Measurements from ENCODE around the gene ZEB2.

Gene ZEB2

DNA sequence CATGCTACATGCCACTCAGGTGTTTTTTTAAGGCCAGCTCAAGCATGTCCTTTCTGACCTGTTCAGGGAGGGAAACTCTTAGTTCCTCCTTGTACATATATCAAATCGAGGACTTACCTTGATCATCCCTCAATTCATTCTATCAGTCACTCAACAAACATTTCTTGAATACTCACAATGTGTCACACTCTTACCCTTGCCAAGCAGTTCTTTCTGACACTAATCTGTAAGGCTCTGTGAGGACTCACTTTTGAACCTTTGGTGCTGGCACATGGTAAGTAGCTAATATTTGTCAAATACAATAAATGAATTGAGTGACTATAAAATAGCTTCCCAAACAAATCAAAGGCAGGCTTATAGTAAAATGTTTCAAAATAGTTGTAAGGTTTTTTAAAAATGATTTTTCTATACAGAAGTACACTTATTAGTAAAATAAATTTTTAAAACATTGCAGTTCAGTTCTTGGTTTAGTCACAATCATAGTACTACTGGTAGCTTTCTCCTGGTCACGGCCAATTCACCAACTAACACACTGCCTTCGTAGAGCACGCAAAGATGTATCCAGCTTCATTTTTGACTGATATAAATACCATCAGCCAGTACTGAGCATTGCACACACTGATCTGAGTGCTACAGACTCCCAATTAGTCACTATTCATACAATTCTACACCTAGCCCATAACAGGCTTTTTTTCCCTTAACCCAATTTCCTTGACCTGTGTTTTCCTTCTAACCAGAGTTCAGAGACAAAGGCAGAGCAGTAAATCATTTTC lies 50.9 kb downstream of the ZEB2 start:
- WGBS: 81% methylated on average over 4 of the region's 4 CpGs
- Histone ChIP-seq H3K4me1 (ENCODE audit: insufficient read depth, low read length) (peaks cover 49% of the 10 kb centered on the region), H3K9me3 (ENCODE audit: insufficient read depth, low read depth, low read length) (no peaks in the 10 kb centered on the region), H3K36me3 (ENCODE audit: insufficient read depth, low read length) (no peaks in the 10 kb centered on the region; the same call in 1 of the 2 replicates), H3K4me3 (ENCODE audit: low read length) (no peak overlapping the region), H3K27ac (ENCODE audit: low read depth, low read length) (no peak overlapping the region), H3K9ac (ENCODE audit: low read depth, low read length) (no peak overlapping the region), H3K27me3 (ENCODE audit: insufficient read depth, low read length) (no peaks in the 10 kb centered on the region)

DNA sequence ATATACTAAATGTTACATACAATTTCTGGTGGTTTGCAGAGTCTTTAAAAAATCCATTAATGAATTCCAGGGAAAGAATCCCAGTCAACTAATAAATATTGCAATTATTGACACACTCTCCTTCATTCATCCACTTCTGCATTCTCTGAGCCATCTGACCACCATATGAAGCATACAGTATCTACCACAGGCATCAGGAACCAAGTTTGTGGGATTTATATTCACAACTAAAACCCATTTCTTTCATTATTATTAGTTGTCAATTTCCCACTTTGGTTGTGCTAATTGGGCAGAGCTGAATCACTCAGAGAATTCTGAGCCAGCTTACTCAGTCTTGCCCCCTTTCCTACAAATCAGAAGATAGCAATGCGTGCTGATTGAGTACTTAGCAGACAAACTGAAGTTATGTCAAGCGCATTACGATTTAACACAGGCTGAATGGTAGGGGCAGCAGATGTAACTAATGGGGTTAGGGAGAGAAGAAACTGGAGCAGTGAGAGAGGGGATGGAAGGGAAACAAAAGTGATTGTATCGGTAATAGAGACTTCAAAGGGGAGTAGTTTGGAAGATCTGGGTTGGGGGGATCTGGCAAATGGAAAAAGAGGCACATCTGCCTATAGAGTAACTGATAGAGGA lies 52.3 kb downstream of the ZEB2 start:
- 64% methylated on average over 4 of the region's 4 CpGs for WGBS
- no peak overlapping the region for H3K9ac ChIP-seq (ENCODE audit: low read depth, low read length)
- H3K27me3 ChIP-seq (ENCODE audit: insufficient read depth, low read length): no peaks in the 10 kb centered on the region
- H3K36me3 ChIP-seq (ENCODE audit: insufficient read depth, low read length): no peaks in the 10 kb centered on the region; the same call in 1 of the 2 replicates
- H3K4me1 ChIP-seq (ENCODE audit: insufficient read depth, low read length): peaks cover 45% of the 10 kb centered on the region
- H3K27ac ChIP-seq (ENCODE audit: low read depth, low read length): no peak overlapping the region
- H3K9me3 ChIP-seq (ENCODE audit: insufficient read depth, low read depth, low read length): no peaks in the 10 kb centered on the region
- no peak overlapping the region for H3K4me3 ChIP-seq (ENCODE audit: low read length)

DNA sequence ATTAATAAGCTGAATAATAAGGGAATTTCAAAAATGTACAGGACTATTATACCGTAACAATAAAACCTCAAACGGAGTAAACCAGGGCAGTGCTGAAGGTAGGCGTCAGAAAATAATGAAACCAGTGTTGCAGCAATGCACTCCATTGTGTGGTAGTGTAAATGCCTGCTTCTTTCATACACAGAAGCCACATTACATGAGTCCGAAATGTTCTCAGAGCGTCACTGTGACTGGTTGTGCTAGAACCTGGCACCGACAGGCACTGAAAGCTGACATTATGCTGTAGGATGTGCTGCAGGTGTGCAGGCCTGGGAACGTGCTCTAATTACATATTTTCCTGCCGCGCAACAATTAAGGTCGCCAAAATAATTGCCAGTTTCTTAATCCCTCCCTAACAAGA lies 53.3 kb downstream of the ZEB2 start:
- H3K4me3 ChIP-seq (ENCODE audit: low read length): no peak overlapping the region
- no peaks in the 10 kb centered on the region for H3K9me3 ChIP-seq (ENCODE audit: insufficient read depth, low read depth, low read length)
- no peak overlapping the region for H3K27ac ChIP-seq (ENCODE audit: low read depth, low read length)
- no peaks in the 10 kb centered on the region for H3K27me3 ChIP-seq (ENCODE audit: insufficient read depth, low read length)
- 94% methylated on average over 10 of the region's 10 CpGs for WGBS
- no peaks in the 10 kb centered on the region for H3K36me3 ChIP-seq (ENCODE audit: insufficient read depth, low read length)
- peaks cover 39% of the 10 kb centered on the region for H3K4me1 ChIP-seq (ENCODE audit: insufficient read depth, low read length)
- H3K9ac ChIP-seq (ENCODE audit: low read depth, low read length): no peak overlapping the region

DNA sequence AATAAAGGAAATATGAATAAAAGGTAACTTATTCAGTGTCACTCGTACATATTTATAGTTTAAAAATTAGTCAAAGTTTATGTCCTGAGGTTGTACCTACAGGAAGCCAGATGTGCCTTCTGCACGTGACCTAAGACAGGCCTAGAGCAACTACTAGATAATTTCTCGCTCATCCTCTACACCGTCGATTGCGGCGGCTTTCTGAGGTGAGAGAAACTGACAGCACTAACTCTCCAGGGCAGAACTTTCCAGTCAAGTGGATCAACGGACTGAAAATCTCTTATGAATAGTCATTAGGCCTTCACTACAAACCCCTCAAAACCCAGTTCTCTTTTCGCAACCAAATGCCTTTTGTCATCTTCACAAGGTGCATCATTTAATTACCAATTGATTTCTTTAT lies 54.2 kb downstream of the ZEB2 start:
- no peaks in the 10 kb centered on the region for H3K27me3 ChIP-seq (ENCODE audit: insufficient read depth, low read length)
- H3K4me3 ChIP-seq (ENCODE audit: low read length): no peak overlapping the region
- no peaks in the 10 kb centered on the region for H3K36me3 ChIP-seq (ENCODE audit: insufficient read depth, low read length)
- no peak overlapping the region for H3K9ac ChIP-seq (ENCODE audit: low read depth, low read length)
- H3K4me1 ChIP-seq (ENCODE audit: insufficient read depth, low read length): peaks cover 36% of the 10 kb centered on the region
- no peak overlapping the region for H3K27ac ChIP-seq (ENCODE audit: low read depth, low read length)
- WGBS: 94% methylated on average over 9 of the region's 9 CpGs
- H3K9me3 ChIP-seq (ENCODE audit: insufficient read depth, low read depth, low read length): no peaks in the 10 kb centered on the region

DNA sequence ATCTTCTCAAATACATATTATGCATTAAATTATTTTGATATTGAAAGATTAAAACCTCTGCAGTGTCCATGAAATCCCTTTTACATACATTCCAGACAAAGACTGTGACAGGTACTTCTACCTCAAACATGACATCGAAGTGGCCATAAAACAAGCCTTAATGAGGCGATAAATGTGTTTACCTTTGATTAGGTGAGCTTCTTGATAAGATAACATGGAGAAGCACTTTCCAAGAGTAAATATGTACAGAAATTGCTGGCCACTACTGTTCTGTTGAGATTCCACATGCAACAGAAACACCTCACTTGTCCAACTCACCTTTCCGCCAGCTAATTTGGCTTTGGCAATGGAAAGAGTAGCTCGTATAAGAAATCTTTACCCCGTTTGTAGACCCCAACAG lies 55.2 kb downstream of the ZEB2 start:
- Histone ChIP-seq H3K9ac (ENCODE audit: low read depth, low read length) (no peak overlapping the region), H3K36me3 (ENCODE audit: insufficient read depth, low read length) (no peaks in the 10 kb centered on the region), H3K4me1 (ENCODE audit: insufficient read depth, low read length) (peaks cover 34% of the 10 kb centered on the region), H3K4me3 (ENCODE audit: low read length) (no peak overlapping the region), H3K27ac (ENCODE audit: low read depth, low read length) (no peak overlapping the region), H3K9me3 (ENCODE audit: insufficient read depth, low read depth, low read length) (no peaks in the 10 kb centered on the region), H3K27me3 (ENCODE audit: insufficient read depth, low read length) (no peaks in the 10 kb centered on the region)
- WGBS: 94% methylated on average over 5 of the region's 5 CpGs

DNA sequence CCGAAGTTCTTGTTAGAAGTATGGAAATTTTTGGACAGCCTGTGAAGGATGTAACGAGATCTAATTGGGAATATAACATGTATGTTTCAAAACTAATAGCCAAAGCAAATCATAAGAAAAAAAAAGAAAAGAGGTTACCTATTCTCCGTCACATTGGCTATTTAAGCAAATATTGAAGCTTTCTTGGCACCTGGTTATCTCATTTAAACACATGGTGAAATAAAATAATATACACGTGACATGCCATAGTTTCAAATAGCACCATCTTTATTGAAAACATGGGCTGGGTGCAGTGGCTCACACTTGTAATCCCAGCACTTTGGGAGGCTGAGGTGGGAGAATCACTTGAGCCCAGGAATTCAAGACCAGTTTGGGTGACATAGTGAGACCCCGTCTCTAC lies 56.7 kb downstream of the ZEB2 start:
- 95% methylated on average over 4 of the region's 5 CpGs for WGBS
- no peak overlapping the region for H3K9ac ChIP-seq (ENCODE audit: low read depth, low read length)
- no peaks in the 10 kb centered on the region for H3K36me3 ChIP-seq (ENCODE audit: insufficient read depth, low read length)
- no peak overlapping the region for H3K4me3 ChIP-seq (ENCODE audit: low read length)
- no peaks in the 10 kb centered on the region for H3K27me3 ChIP-seq (ENCODE audit: insufficient read depth, low read length)
- no peaks in the 10 kb centered on the region for H3K9me3 ChIP-seq (ENCODE audit: insufficient read depth, low read depth, low read length)
- no peak overlapping the region for H3K27ac ChIP-seq (ENCODE audit: low read depth, low read length)
- peaks cover 37% of the 10 kb centered on the region for H3K4me1 ChIP-seq (ENCODE audit: insufficient read depth, low read length)

DNA sequence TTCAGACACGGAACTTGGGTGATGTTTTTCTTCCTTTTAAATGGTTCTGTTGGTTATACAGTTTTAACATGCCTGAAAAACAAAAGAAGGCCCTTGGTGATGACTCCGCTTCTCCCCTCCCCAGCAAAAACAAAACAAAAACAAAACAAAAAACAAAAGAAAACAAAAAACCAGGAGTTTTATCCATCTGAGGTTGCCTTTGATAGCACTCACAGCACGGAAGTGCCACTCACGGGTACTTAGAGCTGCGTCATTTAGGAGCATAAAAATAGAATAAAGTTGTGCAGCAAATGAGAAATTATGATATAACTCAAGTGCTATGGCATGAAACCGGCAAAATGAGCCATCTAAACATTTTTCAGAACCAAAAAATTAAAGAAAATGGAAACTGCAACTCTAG lies 57.7 kb downstream of the ZEB2 start:
- H3K27ac ChIP-seq (ENCODE audit: low read depth, low read length): no peak overlapping the region
- H3K9ac ChIP-seq (ENCODE audit: low read depth, low read length): no peak overlapping the region
- H3K36me3 ChIP-seq (ENCODE audit: insufficient read depth, low read length): no peaks in the 10 kb centered on the region
- H3K4me3 ChIP-seq (ENCODE audit: low read length): no peak overlapping the region
- 87% methylated on average over 6 of the region's 6 CpGs for WGBS
- H3K9me3 ChIP-seq (ENCODE audit: insufficient read depth, low read depth, low read length): no peaks in the 10 kb centered on the region
- no peaks in the 10 kb centered on the region for H3K27me3 ChIP-seq (ENCODE audit: insufficient read depth, low read length)
- H3K4me1 ChIP-seq (ENCODE audit: insufficient read depth, low read length): peaks cover 27% of the 10 kb centered on the region

DNA sequence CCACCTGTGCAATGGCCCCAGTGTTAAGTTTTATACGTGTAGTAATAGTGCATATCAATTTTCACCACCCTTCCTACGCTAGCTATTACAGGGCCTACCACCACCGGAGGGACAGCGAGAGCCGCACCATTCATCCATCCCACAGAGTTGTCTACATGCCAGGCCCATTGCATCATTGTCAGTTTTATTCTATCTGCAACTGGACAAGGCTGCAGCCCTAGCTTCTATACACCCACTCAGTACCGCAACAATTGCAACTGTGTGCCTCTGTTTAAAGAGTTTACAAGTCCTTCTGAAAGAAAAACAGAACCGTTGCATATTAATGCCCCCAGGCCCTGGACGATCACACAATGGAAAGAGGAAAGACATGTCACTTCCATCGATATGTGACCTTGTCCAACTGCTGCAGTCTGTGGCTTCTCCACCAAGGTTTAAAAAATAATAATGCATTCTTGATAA lies 58.6 kb downstream of the ZEB2 start:
- H3K9ac ChIP-seq (ENCODE audit: low read depth, low read length): no peak overlapping the region
- H3K4me3 ChIP-seq (ENCODE audit: low read length): no peak overlapping the region
- H3K27me3 ChIP-seq (ENCODE audit: insufficient read depth, low read length): no peaks in the 10 kb centered on the region
- H3K4me1 ChIP-seq (ENCODE audit: insufficient read depth, low read length): peaks cover 31% of the 10 kb centered on the region
- WGBS: 86% methylated on average over 9 of the region's 9 CpGs
- no peaks in the 10 kb centered on the region for H3K9me3 ChIP-seq (ENCODE audit: insufficient read depth, low read depth, low read length)
- no peaks in the 10 kb centered on the region for H3K36me3 ChIP-seq (ENCODE audit: insufficient read depth, low read length)
- no peak overlapping the region for H3K27ac ChIP-seq (ENCODE audit: low read depth, low read length)

DNA sequence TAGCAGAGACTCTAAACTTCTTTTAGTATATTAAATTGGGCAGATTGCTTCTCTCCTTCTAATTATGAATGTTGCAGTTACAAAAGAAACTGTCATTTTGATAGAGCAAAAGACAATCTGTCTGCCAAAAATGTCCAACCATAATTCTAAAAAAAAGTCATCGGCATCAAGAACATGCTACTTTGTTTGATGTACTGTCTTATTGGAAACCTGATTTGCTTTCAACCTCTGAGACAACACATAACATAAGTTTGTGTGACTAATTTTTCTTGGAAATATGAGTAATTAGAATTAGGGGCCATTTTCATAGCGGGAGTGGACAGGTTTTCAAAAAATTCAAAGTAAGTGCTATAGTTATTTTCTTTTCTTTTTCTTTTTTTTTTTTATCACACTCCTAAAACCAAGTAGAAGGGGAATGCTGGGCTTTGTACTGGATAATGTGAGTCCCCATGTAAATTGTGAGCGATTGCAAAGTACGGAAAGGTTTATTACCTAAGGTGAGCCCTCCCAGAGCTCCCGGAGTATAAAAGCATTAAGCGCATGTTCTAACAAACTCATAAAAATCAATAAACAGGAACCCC lies 59.1 kb downstream of the ZEB2 start:
- Histone ChIP-seq H3K27ac (ENCODE audit: low read depth, low read length) (no peak overlapping the region), H3K9me3 (ENCODE audit: insufficient read depth, low read depth, low read length) (no peaks in the 10 kb centered on the region), H3K27me3 (ENCODE audit: insufficient read depth, low read length) (no peaks in the 10 kb centered on the region), H3K36me3 (ENCODE audit: insufficient read depth, low read length) (no peaks in the 10 kb centered on the region), H3K4me1 (ENCODE audit: insufficient read depth, low read length) (peaks cover 35% of the 10 kb centered on the region), H3K9ac (ENCODE audit: low read depth, low read length) (no peak overlapping the region), H3K4me3 (ENCODE audit: low read length) (no peak overlapping the region)
- WGBS: 98% methylated on average over 5 of the region's 6 CpGs

DNA sequence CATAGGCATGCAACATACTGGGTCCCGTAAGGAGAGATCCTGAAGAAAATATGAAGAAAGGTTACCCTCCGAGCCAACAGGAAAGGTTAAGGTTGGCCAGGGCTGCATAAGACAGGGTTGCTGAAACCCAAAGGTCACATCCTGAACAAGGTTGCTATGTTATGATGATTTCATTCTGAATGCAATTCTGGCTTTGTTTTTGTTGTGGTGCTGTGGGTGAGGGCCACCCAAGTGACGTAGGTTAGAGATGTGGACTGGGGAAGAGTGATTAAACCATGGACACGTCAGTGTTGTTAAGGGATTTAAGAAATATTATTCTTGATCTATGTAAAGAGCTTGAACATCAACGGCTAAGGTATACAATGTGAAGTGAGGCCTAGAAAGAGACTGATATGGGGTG lies 60.0 kb downstream of the ZEB2 start:
- H3K27ac ChIP-seq (ENCODE audit: low read depth, low read length): no peak overlapping the region
- no peak overlapping the region for H3K4me3 ChIP-seq (ENCODE audit: low read length)
- H3K9me3 ChIP-seq (ENCODE audit: insufficient read depth, low read depth, low read length): no peaks in the 10 kb centered on the region
- no peak overlapping the region for H3K9ac ChIP-seq (ENCODE audit: low read depth, low read length)
- peaks cover 38% of the 10 kb centered on the region for H3K4me1 ChIP-seq (ENCODE audit: insufficient read depth, low read length)
- no peaks in the 10 kb centered on the region for H3K27me3 ChIP-seq (ENCODE audit: insufficient read depth, low read length)
- 79% methylated on average over 5 of the region's 5 CpGs for WGBS
- H3K36me3 ChIP-seq (ENCODE audit: insufficient read depth, low read length): no peaks in the 10 kb centered on the region

DNA sequence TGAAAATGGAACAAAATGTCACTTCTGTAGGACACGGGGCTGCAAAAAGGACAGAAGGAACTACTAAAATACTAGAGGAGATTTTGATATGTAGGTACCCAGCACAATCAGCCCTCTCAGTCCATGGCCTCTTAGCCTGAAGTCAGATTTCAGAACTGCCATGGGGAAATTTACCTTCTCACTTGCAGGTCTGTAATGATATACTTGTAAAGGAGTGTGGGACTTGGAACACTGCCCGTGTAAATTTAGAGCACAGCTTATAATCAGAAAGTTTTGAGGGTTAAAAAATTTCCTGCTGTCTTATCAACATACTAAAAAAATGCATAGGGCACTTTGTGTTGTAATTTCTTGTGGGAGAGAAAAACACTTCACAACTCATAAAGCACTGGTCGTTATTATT lies 60.6 kb downstream of the ZEB2 start:
- H3K4me3 ChIP-seq (ENCODE audit: low read length): no peak overlapping the region
- peaks cover 38% of the 10 kb centered on the region for H3K4me1 ChIP-seq (ENCODE audit: insufficient read depth, low read length)
- H3K9ac ChIP-seq (ENCODE audit: low read depth, low read length): no peak overlapping the region
- 74% methylated on average over 3 of the region's 3 CpGs for WGBS
- no peaks in the 10 kb centered on the region for H3K36me3 ChIP-seq (ENCODE audit: insufficient read depth, low read length)
- H3K27me3 ChIP-seq (ENCODE audit: insufficient read depth, low read length): no peaks in the 10 kb centered on the region
- H3K9me3 ChIP-seq (ENCODE audit: insufficient read depth, low read depth, low read length): no peaks in the 10 kb centered on the region
- H3K27ac ChIP-seq (ENCODE audit: low read depth, low read length): no peak overlapping the region
